Ishikawa (cell line): ENCODE measurements around the gene IL17RD.

ENCODE experiments used
- CEBPB ChIP-seq: IDR thresholded peaks from 2 replicates; pipeline ENCODE4 v1.6.1; 2012
- EGR1 ChIP-seq: IDR thresholded peaks from 2 replicates; pipeline ENCODE4 v1.6.1; 2012
- EP300 ChIP-seq: IDR thresholded peaks from 2 replicates; pipeline ENCODE4 v1.6.1; 2012; ENCODE audit warnings: borderline replicate concordance
- FOXM1 ChIP-seq: IDR thresholded peaks from 2 replicates; pipeline ENCODE4 v1.6.1; 2012; ENCODE audit warnings: low read depth, borderline replicate concordance
- NFIC ChIP-seq: IDR thresholded peaks from 2 replicates; pipeline ENCODE4 v1.6.1; 2012
- RAD21 ChIP-seq: IDR thresholded peaks from 2 replicates; pipeline ENCODE4 v1.6.1; 2012; ENCODE audit warnings: low read depth
- REST ChIP-seq: IDR thresholded peaks from 2 replicates; pipeline ENCODE4 v1.6.1; 2012; ENCODE audit warnings: low read depth, mild to moderate bottlenecking
- TAF1 ChIP-seq: IDR thresholded peaks from 2 replicates; pipeline ENCODE4 v1.6.1; 2012; ENCODE audit warnings: low read depth, mild to moderate bottlenecking
- TCF12 ChIP-seq: IDR thresholded peaks from 2 replicates; pipeline ENCODE4 v1.6.1; 2012; ENCODE audit warnings: low read depth
- TEAD4 ChIP-seq: IDR thresholded peaks from 2 replicates; pipeline ENCODE4 v1.6.1; 2012
- USF1 ChIP-seq: IDR thresholded peaks from 2 replicates; pipeline ENCODE4 v1.6.1; 2012
- YY1 ChIP-seq: IDR thresholded peaks from 2 replicates; pipeline ENCODE4 v1.6.1; 2012; ENCODE audit warnings: low read depth
- ZBTB7A ChIP-seq: IDR thresholded peaks from 2 replicates; pipeline ENCODE4 v1.6.1; 2012; ENCODE audit warnings: low read depth
- TF ChIP-seq, protein P1 (sequence below): IDR thresholded peaks from 2 replicates; pipeline ENCODE4 v1.6.1; 2012

DNA sequence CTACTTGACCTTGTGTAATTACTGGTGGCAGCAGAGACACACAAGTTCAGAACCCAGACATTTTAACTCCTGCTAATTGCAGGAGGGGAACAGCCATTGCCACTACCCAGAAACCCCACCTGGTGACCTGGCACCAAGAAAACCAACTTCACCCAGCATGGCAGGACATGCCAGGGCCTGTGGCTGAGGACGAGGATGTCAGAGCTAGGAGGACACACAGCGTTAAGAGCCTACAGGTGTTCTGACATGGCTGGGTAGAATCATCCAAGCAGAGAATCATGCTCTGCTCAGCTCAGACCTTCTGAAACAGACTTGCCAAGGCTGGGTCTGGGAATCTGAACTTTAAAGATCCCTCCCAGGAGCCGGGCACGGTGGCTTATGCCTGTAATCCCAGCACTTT is 116.4 kb downstream of the IL17RD start:
- TF ChIP-seq REST (no peak), ZBTB7A (no peak), EP300 (no peak), TAF1 (no peak), USF1 (no peak), FOXM1 (no peak), YY1 (no peak), EGR1 (no peak), TEAD4 (no peak), RAD21 (no peak), CEBPB (no peak), NFIC (no peak), TCF12 (no peak)
- TF ChIP-seq, protein P1, sequence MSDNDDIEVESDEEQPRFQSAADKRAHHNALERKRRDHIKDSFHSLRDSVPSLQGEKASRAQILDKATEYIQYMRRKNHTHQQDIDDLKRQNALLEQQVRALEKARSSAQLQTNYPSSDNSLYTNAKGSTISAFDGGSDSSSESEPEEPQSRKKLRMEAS = no peak
